Mesothelial cell of epicardium (in vitro differentiated cells): ENCODE data around the gene STOX1. TPM values are rescaled to one million over a fixed set of nuclear protein-coding genes. Genes with fewer than 3 reads are reported as not detected.
A peak's percentile ranks its signal among the peaks of the same experiment; 100 is the strongest.

Experiments
- DNase-seq, 2 experiments: peaks; one replicate each; pipeline ENCODE4 v3.0.0; 2021; ENCODE audit warnings: low spot score in 2 of 2; ENCODE audit not compliant: unreplicated experiment in 2 of 2
- H3K27ac Mint-ChIP-seq: 2 replicates; pipeline ENCODE4 v1.8.0; 2021; ENCODE audit warnings: mixed read lengths
- H3K27me3 Mint-ChIP-seq: 2 replicates; pipeline ENCODE4 v1.8.0; 2021; ENCODE audit warnings: low read depth, mixed read lengths
- H3K36me3 Mint-ChIP-seq: 2 replicates; pipeline ENCODE4 v1.8.0; 2021; ENCODE audit warnings: mixed read lengths
- H3K4me1 Mint-ChIP-seq: 2 replicates; pipeline ENCODE4 v1.8.0; 2021; ENCODE audit warnings: mixed read lengths
- H3K4me3 Mint-ChIP-seq: 2 replicates; pipeline ENCODE4 v1.8.0; 2021; ENCODE audit warnings: mild to moderate bottlenecking, moderate library complexity, mixed read lengths
- H3K9me3 Mint-ChIP-seq: 2 replicates; pipeline ENCODE4 v1.8.0; 2021; ENCODE audit warnings: mixed read lengths
- total RNA-seq: library from RNA; stranded (reverse); gene quantifications from 3 replicates; pipeline ENCODE4 v1.2.1, GENCODE V29; 2021
- TF ChIP-seq, protein P1 (sequence below): fragments of 200-600 bp; sonication (generic); IDR thresholded peaks from one replicate; pipeline ENCODE4 v1.5.0; 2021; ENCODE audit warnings: antibody characterized with exemption; ENCODE audit not compliant: unreplicated experiment

The STOX1 gene
- total RNA-seq, 1 donor from 2014 or later: 2.5 TPM

DNA sequence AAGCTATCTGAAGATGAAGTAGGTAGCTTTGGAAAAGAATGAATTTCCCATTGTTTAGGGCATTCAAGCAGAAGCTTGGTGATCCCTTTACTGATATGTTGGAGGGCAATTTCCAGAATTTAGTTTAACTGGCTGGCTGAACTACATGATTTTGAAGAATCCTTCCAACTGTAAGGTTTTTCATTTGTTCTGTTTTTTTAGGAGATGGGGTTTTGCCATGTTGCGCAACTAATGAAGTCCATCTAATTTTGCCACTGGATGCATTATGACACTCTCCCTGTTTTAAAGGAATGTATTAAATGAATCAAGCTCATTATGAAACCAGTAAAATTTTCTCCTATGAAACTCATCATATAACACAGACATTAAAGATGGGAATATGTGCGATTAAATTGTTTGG is 67.7 kb downstream of the STOX1 start:
- Mint-ChIP-seq H3K27ac (no peak overlapping the region), H3K9me3 (no peaks in the 10 kb centered on the region), H3K4me3 (no peak overlapping the region), H3K4me1 (peaks cover 6% of the 10 kb centered on the region), H3K36me3 (no peaks in the 10 kb centered on the region), H3K27me3 (no peaks in the 10 kb centered on the region)
- no peak for DNase-seq
- TF ChIP-seq, protein P1, sequence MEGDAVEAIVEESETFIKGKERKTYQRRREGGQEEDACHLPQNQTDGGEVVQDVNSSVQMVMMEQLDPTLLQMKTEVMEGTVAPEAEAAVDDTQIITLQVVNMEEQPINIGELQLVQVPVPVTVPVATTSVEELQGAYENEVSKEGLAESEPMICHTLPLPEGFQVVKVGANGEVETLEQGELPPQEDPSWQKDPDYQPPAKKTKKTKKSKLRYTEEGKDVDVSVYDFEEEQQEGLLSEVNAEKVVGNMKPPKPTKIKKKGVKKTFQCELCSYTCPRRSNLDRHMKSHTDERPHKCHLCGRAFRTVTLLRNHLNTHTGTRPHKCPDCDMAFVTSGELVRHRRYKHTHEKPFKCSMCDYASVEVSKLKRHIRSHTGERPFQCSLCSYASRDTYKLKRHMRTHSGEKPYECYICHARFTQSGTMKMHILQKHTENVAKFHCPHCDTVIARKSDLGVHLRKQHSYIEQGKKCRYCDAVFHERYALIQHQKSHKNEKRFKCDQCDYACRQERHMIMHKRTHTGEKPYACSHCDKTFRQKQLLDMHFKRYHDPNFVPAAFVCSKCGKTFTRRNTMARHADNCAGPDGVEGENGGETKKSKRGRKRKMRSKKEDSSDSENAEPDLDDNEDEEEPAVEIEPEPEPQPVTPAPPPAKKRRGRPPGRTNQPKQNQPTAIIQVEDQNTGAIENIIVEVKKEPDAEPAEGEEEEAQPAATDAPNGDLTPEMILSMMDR: no peak

DNA sequence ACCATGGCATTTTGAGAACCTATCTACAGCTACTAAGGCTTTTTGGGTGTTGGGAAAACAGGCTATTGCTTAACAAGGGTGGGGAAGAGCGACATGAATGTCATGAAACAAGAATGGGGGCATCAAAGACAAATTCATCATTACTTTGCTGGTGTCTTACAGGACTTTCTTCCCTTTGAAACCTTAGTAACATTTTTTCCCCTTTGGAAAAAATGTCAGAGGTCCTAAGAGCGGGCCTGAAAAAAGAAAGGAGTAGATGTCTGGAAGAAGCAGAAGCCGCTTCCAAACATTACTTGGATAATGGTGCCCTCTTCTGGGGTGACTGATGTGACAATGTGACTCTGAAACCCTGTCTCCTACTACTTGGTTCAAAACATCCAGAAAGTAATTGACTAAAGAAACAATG is 70.0 kb downstream of the STOX1 start:
- no peak overlapping the region for H3K4me3 Mint-ChIP-seq
- H3K27ac Mint-ChIP-seq: no peak overlapping the region
- TF ChIP-seq, protein P1: no peak
- H3K36me3 Mint-ChIP-seq: no peaks in the 10 kb centered on the region
- no peaks in the 10 kb centered on the region for H3K27me3 Mint-ChIP-seq
- peaks cover 19% of the 10 kb centered on the region for H3K4me1 Mint-ChIP-seq
- H3K9me3 Mint-ChIP-seq: no peaks in the 10 kb centered on the region
- peak in 1 of 2 experiments; percentile 44 for DNase-seq

DNA sequence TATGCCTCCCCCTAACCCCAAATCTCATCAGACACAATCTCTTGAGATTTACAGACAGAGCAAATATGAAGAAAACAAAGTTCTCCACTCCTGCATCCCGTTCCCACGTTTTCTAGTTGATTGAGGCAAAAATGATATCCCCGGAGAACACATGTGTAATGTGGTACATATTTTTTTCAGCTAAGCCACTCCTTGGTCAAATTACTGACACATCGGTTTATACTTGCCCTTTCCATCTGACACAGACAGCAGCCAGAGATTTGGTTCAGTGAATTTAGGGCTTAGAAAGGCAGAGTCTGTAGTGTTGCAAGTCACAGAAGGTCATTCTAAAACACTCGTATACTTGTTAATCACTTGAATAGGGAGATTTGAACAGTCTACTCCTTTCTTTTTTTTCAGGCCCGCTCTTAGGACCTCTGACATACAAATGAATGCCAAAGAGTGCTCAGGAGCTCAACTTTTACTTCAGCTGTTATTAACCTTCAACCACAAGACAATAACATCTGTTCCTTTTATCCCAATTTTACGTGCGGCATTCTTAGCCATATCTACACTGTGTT is 71.9 kb downstream of the STOX1 start:
- Mint-ChIP-seq H3K27ac (peak overlapping the region; percentile 99), H3K4me3 (peak overlapping the region; percentile 1), H3K9me3 (no peaks in the 10 kb centered on the region), H3K27me3 (no peaks in the 10 kb centered on the region), H3K4me1 (peaks cover 28% of the 10 kb centered on the region), H3K36me3 (peaks cover 2% of the 10 kb centered on the region)
- TF ChIP-seq, protein P1: no peak
- no peak for DNase-seq

DNA sequence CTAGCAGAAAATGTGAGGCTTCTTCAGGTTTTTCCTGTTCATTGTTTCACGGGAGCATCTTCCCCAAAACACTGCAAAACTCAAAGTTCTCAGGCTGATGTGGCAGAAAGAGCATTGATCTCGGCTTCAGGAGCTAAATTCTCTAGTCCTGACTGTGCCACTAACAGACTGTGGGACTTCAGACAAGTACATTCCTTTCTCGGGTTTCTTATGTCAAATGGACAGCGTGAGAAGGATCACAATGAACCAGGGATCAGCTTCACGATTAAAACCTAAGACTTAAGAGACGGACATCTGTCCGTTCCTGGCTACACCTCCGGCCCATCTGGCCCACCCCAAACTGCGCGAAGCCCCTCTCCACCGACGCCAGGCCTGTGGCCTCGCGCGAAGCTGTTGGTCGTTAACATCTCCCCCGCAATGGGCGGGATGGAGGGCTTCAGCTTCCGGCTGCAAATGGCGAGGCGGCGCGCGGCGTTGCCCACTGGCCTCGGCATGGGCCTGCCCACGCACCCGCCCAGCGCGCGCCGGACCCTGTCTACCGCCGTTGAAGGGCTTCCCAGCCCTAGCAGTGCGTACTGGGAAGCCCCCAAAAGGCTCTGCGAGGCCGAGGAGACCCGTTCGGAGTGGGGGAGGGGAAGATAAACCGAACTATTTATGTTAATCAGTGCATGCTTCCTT is 73.2 kb downstream of the STOX1 start:
- no peak for DNase-seq
- Mint-ChIP-seq H3K27me3 (no peaks in the 10 kb centered on the region), H3K4me3 (peak overlapping the region; percentile 98), H3K4me1 (peaks cover 29% of the 10 kb centered on the region), H3K36me3 (peaks cover 3% of the 10 kb centered on the region), H3K9me3 (no peaks in the 10 kb centered on the region), H3K27ac (peak overlapping the region; percentile 99)
- TF ChIP-seq, protein P1: no peak

DNA sequence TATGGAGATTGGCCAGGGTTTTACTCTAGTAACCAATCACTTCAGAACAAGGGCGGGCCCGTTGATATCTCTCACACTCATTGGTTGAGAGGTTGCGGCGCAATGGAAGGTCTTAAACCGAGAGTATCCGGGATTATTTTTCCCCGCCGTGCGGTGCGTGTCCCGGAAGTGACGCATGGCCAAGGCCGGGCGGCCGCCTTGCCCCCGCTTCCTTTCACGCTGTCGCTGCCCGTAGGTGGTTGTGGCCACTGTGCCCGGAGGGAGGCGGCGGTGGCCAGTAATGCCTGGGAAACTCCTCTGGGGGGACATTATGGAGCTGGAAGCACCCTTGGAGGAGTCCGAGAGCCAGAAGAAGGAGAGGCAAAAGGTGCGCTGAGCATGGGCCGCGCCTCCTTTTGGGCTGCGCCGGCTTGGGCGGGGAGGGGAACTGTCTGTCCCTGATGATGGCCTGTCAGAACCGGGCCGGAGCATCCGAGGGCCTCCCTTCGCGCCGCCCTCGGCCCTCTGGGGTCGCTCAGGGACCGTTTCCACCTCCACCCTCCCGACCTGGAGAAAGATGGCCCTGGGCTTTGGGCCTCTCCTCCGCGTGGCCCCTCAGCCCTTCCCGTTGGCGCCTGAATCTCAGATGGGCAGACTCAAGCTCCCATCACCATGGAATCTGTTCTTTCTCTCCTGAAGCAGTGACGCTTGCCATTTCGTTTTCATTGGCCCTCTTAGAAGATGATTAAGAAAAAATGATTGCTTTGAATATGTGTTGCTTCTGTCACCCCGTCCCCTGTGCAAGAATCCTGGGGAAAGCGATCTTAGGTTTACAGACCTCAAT is 74.0 kb downstream of the STOX1 start, which contains the start of gene DDX50:
TSS of gene DDX50 (plus strand) at position 211 of the 823 bp plus-strand sequence. CDS start at position 281, 70 bp downstream.
- peaks cover 29% of the 10 kb centered on the region for H3K4me1 Mint-ChIP-seq
- DNase-seq: peak; percentile 89 to 93
- H3K27ac Mint-ChIP-seq: peak within 1 kb of the TSS; percentile 99
- TF ChIP-seq, protein P1: peak; percentile 16
- H3K9me3 Mint-ChIP-seq: no peaks in the 10 kb centered on the region
- H3K27me3 Mint-ChIP-seq: no peaks in the 10 kb centered on the region
- peaks cover 4% of the 10 kb centered on the region for H3K36me3 Mint-ChIP-seq
- H3K4me3 Mint-ChIP-seq: peak within 1 kb of the TSS; percentile 98
